Measurements from ENCODE around the gene MFAP5.
A peak's percentile ranks its signal among the peaks of the same experiment; 100 is the strongest.
"Not testable (repeated sequence)": the region's sequence is repeated elsewhere in the genome, so short reads cannot be mapped to it uniquely, and the experiment has no call there.

Gene MFAP5

GRCh38 chr12:8672381-8672780 is 9.8 kb upstream of the MFAP5 start:
- no peak for DNase-seq

DNA sequence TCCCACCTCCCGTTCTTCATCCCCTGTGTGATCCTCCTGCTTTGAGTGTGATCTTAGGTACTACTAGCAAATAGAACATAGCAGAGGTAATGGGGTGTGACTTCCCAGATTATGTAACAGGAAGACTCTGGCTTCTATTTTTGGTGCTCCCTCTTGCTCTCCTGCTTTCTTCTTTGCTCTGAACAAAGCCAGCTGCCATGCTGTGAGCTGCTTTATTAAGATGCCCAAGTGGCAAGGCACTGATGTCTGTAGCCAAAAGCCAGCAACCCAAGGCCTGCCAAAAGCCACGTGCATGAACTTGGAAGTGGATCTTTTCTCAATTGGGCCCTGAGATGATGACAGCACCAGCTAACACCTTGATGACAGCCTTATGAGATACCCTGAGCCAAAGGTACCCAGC is 5.8 kb upstream of the MFAP5 start:
- peak in 1 of 2 experiments; percentile 54 for DNase-seq

GRCh38 chr12:8667270-8667669 is 4.6 kb upstream of the MFAP5 start:
- no peak for DNase-seq

- DNase-seq: no peak
Measured at GRCh38 chr12:8665759-8666158, 3.1 kb upstream of the MFAP5 start.

DNA sequence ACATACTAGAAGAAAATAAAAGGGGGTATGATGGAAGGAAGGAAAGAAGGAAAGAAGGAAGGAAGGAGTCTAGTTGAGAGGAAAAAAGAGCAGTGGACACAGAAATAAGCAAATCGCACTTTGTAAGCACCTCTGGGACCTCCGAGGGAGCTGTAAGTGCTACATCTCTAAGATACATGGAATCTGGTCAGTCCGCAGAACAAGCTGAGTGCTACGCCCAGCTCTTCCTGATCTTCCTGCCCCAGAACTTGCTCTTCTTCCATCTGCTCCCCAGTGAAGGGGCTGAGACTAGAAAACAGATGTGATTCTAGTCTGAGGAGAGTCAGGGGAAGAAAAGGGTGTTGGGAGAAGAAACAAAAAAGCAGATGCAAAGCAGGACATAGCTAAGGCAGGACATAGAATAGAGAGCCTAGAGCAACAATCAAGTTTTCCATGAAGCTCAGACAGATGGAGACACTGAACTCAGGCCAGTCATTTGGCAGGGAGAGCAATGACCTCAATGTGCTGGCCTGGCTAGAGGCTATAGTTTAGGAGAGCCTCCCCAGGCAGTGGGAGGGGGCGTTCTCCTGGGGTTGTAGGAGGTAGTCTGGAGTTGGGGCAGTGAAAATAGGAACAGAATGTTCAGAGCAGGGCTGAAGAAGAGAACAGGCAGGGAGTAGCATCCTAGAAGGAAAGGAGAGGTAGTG is 1.7 kb upstream of the MFAP5 start:
- no peak for DNase-seq

DNA sequence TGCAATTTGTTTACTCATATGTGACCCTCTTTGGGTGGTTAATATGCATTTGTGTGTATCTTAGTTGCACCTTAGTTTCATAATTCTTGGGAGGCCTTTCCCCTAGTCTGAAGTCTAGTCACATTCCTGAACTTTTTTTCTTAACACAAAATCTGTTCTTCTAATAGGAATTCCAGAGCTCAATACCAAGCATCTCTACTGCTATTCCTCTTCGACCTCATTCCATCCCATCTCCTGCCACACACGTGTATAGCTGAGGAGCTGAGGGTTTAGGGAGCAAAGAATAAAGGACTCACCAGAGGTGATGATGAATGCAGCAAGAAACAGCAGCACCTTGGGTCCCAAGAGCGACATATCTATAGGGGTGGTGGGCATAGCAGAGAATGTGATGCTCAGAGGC is 875 bp downstream of the MFAP5 start:
- no peak for DNase-seq

GRCh38 chr12:8661016-8661415 is 1.6 kb downstream of the MFAP5 start:
- no peak for DNase-seq

DNA sequence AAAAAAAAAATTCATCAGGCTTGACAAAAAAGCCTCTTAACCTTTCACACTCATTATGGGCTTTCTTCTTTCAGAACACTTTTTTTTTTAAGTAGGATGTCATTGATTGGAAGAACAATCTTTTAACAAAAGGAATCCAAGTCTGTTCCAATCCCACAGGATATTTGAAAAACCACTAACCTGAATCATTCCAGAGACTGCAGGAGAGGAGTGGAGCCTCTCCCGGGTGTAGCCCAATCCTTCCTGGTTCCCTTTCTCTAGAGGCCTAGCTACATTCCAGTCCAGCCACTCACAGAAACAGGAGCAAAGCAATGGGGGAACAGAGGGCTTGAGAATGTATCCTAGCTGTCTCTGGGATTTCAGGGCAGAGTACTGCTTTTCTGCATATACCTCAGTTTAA is 4.3 kb downstream of the MFAP5 start:
- DNase-seq: no peak

- no peak for DNase-seq
Measured at GRCh38 chr12:8655421-8655820, 7.2 kb downstream of the MFAP5 start.

GRCh38 chr12:8648576-8649205 is 13.9 kb downstream of the MFAP5 start:
- no peak for DNase-seq

- no peak for DNase-seq
Measured at GRCh38 chr12:8647968-8648367, 14.7 kb downstream of the MFAP5 start.

- DNase-seq: no peak
Measured at GRCh38 chr12:8644345-8645248, 18.0 kb downstream of the MFAP5 start.

GRCh38 chr12:8642775-8643174 is 19.9 kb downstream of the MFAP5 start:
- no peak for DNase-seq

DNA sequence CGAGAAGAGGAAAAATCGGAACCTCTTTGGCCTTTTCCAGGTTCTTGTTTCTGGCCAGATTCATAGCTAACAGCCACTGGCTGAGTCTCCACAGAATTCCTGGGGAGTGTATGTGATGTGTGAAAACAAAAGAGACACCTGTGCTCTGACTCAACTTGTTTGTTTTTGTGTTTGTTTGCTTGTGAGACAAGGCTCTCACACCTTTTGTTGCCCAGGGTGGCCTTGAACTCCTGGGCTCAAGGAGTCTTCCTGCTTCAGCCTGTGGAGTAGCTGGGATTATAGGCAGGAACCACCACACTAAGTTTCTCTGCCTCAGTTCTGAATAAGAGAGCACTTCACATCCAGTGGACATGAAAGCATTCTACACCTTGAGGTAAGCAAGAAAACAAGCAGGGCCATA is 22.7 kb downstream of the MFAP5 start:
- DNase-seq: no peak

DNA sequence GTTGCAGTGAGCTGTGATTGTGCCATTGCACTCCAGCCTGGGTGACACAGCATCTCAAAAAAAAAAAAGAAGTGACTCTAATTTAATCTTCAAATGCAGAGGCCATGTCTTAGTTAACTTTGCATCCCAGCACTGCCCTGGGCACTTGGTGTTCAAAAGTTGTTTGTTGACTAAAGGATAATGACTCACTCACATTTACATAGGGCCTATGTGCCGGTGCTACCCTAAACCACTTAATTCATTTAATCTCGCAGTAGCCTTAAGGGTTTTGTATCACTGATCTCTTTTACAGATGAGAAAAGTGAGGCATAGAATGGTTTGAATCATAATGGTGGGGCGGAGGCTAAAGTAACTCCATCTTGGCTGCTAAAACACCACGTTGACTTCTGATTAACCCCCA is 23.7 kb downstream of the MFAP5 start:
- no peak for DNase-seq

GRCh38 chr12:8637666-8638065 is 25.0 kb downstream of the MFAP5 start:
- DNase-seq: no peak

DNA sequence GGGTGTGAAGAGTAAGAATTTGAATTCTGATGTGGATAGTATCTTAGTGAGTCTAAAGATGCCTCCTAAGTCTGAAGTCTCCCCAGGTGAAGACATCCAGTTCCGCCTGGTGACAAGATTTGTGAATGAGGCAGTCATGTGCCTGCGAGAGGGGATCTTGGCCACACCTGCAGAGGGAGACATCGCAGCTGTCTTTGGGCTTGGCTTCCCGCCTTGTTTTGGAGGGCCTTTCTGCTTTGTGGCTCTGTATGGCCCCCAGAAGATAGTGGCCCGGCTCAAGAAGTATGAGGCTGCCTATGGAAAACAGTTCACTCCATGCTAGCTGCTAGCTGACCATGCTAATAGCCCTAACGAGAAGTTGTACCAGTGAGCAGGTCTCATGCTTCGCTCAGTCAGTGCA is 25.4 kb downstream of the MFAP5 start:
- DNase-seq: no peak

GRCh38 chr12:8636581-8636980 is 26.0 kb downstream of the MFAP5 start:
- DNase-seq: no peak

- DNase-seq: not testable (repeated sequence)
Measured at GRCh38 chr12:8636007-8636346, 26.6 kb downstream of the MFAP5 start.

GRCh38 chr12:8635342-8636006 is 27.2 kb downstream of the MFAP5 start:
- not testable (repeated sequence) for DNase-seq

DNA sequence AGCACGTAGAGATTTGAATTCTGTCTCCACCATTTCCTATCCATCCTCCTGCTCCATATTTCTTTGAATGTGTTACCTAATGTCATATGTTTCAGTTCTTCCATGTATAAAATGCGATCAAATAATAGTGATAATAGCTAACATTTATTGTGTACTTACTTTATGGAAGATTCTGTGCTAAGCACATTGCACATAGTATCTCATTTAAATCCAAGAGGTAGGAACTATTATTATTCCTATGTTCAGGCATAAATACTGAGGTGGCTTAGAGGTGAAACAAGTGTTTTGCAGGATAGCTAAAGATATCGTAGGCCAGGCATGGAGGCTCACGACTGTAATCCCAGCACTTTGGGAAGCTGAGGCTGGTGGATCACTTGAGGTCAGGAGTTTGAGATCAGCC is 32.5 kb downstream of the MFAP5 start:
- no peak for DNase-seq

DNA sequence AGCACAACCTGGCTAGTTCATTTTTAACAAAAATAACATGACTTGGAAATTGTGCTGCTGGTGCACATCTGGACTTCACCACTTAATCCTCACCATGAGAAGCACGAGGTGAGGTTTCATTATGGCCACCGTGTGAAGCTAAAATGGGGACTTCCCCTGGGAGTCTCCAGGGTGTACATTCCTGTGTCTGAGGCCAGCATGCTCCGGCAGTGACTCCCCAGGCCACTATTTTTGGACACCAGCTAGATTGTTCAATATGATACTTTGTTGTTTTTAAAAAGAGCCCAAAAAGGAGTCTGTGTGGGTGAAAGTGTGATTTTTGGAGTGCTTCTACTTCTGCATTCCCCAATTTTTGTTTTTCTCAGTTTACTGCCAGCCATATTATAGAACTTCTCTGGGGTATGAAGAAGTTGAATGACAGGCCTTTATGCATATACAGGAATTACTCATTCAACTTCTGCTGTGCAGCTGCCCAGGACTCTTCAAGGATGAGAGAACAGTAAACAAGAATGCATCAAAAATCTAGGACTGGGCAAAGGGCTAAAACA is 33.1 kb downstream of the MFAP5 start:
- no peak for DNase-seq

GRCh38 chr12:8628731-8629130 is 33.9 kb downstream of the MFAP5 start:
- DNase-seq: no peak

Data from cerebellar nuclear complex (tissue), 1 donor.